HG03571 (cell line): ENCODE measurements around the gene ST6GAL1.
A peak's percentile ranks its signal among the peaks of the same experiment; 100 is the strongest.

Experiments
- ATAC-seq: cut with Tn5 transposase; IDR thresholded peaks from one replicate; pipeline ENCODE4 v1.9.1; 2021; ENCODE audit not compliant: unreplicated experiment

ST6GAL1 gene

GRCh38 chr3:186915806-186916796, 14.2 kb upstream of the ST6GAL1 start:
- ATAC-seq: no peak

- no peak for ATAC-seq
Measured at GRCh38 chr3:186917512-186918312, 12.6 kb upstream of the ST6GAL1 start.

- no peak for ATAC-seq
Measured at GRCh38 chr3:186920301-186920700, 10.0 kb upstream of the ST6GAL1 start.

GRCh38 chr3:186920796-186921195, 9.5 kb upstream of the ST6GAL1 start:
- ATAC-seq: no peak

GRCh38 chr3:186921578-186921977, 8.7 kb upstream of the ST6GAL1 start:
- no peak for ATAC-seq

- ATAC-seq: no peak
Measured at GRCh38 chr3:186922224-186922623, 8.1 kb upstream of the ST6GAL1 start.

- ATAC-seq: no peak
Measured at GRCh38 chr3:186922790-186923189, 7.5 kb upstream of the ST6GAL1 start.

- ATAC-seq: no peak
Measured at GRCh38 chr3:186923241-186923640, 7.1 kb upstream of the ST6GAL1 start.

- ATAC-seq: no peak
Measured at GRCh38 chr3:186925826-186926225, 4.5 kb upstream of the ST6GAL1 start.

GRCh38 chr3:186929186-186929585, 1.1 kb upstream of the ST6GAL1 start:
- ATAC-seq: no peak

GRCh38 chr3:186929685-186930084, 641 bp upstream of the ST6GAL1 start:
- no peak for ATAC-seq

- ATAC-seq: peak; percentile 73
Measured at GRCh38 chr3:186930641-186931531, 560 bp downstream of the ST6GAL1 start.

GRCh38 chr3:186931532-186932280, 1.4 kb downstream of the ST6GAL1 start:
- ATAC-seq: peak; percentile 3

- no peak for ATAC-seq
Measured at GRCh38 chr3:186932281-186933181, 2.2 kb downstream of the ST6GAL1 start.

- ATAC-seq: no peak
Measured at GRCh38 chr3:186933816-186934215, 3.5 kb downstream of the ST6GAL1 start.

- no peak for ATAC-seq
Measured at GRCh38 chr3:186935133-186935532, 4.8 kb downstream of the ST6GAL1 start.

- no peak for ATAC-seq
Measured at GRCh38 chr3:186937017-186937875, 6.9 kb downstream of the ST6GAL1 start.

- ATAC-seq: no peak
Measured at GRCh38 chr3:186938716-186939115, 8.4 kb downstream of the ST6GAL1 start.
